Vagina (tissue), 2 donors: ENCODE results near the gene FSIP1. TPM values are rescaled to one million over a fixed set of nuclear protein-coding genes. Genes with fewer than 3 reads are reported as not detected.

ENCODE experiments used
- DNase-seq, 2 donors: peaks; one replicate each; pipeline ENCODE4 v3.0.0-alpha.2; 2017; ENCODE audit errors: extremely low spot score in 2 of 2
- H3K27ac ChIP-seq: fragments of 200-600 bp; sonication (generic); one replicate; pipeline ENCODE4 v1.5.1; 2019
- H3K27me3 ChIP-seq: fragments of 200-600 bp; sonication (generic); one replicate; pipeline ENCODE4 v1.5.1; 2019
- H3K36me3 ChIP-seq, 2 donors: fragments of 200-600 bp; sonication (generic); one replicate each; pipeline ENCODE4 v1.5.1; 2017 to 2019
- H3K4me1 ChIP-seq: fragments of 200-600 bp; sonication (generic); one replicate; pipeline ENCODE4 v1.5.1; 2019
- H3K4me3 ChIP-seq, 2 donors: fragments of 200-600 bp; sonication (generic); 1 replicate in 1 of 2; 2 replicates in 1 of 2; pipeline ENCODE4 v1.5.1; 2016 to 2019
- H3K9me3 ChIP-seq: fragments of 200-600 bp; sonication (generic); one replicate; pipeline ENCODE4 v1.5.1; 2019
- POLR2A ChIP-seq, 2 donors: fragments of 450-650 bp; IDR thresholded peaks; one replicate each; pipeline ENCODE4 v1.6.1; 2017; ENCODE audit warnings: antibody characterized with exemption in 2 of 2, mild to moderate bottlenecking in 2 of 2, moderate library complexity in 2 of 2
- POLR2AphosphoS5 ChIP-seq, 2 donors: sonication (generic); formaldehyde crosslinking; IDR thresholded peaks; one replicate each; pipeline ENCODE4 v1.9.0; 2017; ENCODE audit warnings: antibody characterized with exemption in 2 of 2, mild to moderate bottlenecking in 2 of 2, low read depth in 1 of 2; ENCODE audit not compliant: insufficient read depth in 1 of 2
- intact Hi-C: fragments of 100-400 bp; cut with DNase I; formaldehyde crosslinking; loops from one replicate; pipeline ENCODE4 v1.15.1; 2023
- total RNA-seq: library from RNA; depleted of rRNA; stranded (reverse); fragments of >200 nt; gene quantifications from one replicate; pipeline ENCODE4 v1.2.3, GENCODE V29; 2016
- TF ChIP-seq, protein P1 (sequence below), 3 experiments: fragments of 450-650 bp in 2 of 3; fragments of 200-600 bp in 1 of 3; sonication (generic) in 1 of 3; IDR thresholded peaks; one replicate each; pipeline ENCODE4 v1.5.1; 2017 to 2019; ENCODE audit warnings: antibody characterized with exemption in 3 of 3, mild to moderate bottlenecking in 2 of 3, moderate library complexity in 2 of 3

FSIP1 gene
- total RNA-seq, 1 donor from 2014 or later = 0.98 TPM

- Histone ChIP-seq H3K9me3 (no peaks in the 10 kb centered on the region), H3K27ac (no peak overlapping the region), H3K36me3 (peaks cover 0 to 18% of the 10 kb centered on the region in 2 donors), H3K4me3 (no peak overlapping the region), H3K4me1 (peaks cover 5% of the 10 kb centered on the region), H3K27me3 (no peaks in the 10 kb centered on the region)
- intact Hi-C loops = no loop called here
- DNase-seq = no peak
- no peak for TF ChIP-seq POLR2AphosphoS5 (IDR thresholded peaks at IDR 0.05; ENCODE audit: insufficient read depth in 1 of 2, low read depth in 1 of 2)
- no peak for TF ChIP-seq POLR2A (IDR thresholded peaks at IDR 0.05)
- TF ChIP-seq, protein P1, sequence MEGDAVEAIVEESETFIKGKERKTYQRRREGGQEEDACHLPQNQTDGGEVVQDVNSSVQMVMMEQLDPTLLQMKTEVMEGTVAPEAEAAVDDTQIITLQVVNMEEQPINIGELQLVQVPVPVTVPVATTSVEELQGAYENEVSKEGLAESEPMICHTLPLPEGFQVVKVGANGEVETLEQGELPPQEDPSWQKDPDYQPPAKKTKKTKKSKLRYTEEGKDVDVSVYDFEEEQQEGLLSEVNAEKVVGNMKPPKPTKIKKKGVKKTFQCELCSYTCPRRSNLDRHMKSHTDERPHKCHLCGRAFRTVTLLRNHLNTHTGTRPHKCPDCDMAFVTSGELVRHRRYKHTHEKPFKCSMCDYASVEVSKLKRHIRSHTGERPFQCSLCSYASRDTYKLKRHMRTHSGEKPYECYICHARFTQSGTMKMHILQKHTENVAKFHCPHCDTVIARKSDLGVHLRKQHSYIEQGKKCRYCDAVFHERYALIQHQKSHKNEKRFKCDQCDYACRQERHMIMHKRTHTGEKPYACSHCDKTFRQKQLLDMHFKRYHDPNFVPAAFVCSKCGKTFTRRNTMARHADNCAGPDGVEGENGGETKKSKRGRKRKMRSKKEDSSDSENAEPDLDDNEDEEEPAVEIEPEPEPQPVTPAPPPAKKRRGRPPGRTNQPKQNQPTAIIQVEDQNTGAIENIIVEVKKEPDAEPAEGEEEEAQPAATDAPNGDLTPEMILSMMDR (IDR thresholded peaks at IDR 0.05) = no peak
Measured at GRCh38 chr15:39598958-39599845, 183.4 kb downstream of the FSIP1 start.

DNA sequence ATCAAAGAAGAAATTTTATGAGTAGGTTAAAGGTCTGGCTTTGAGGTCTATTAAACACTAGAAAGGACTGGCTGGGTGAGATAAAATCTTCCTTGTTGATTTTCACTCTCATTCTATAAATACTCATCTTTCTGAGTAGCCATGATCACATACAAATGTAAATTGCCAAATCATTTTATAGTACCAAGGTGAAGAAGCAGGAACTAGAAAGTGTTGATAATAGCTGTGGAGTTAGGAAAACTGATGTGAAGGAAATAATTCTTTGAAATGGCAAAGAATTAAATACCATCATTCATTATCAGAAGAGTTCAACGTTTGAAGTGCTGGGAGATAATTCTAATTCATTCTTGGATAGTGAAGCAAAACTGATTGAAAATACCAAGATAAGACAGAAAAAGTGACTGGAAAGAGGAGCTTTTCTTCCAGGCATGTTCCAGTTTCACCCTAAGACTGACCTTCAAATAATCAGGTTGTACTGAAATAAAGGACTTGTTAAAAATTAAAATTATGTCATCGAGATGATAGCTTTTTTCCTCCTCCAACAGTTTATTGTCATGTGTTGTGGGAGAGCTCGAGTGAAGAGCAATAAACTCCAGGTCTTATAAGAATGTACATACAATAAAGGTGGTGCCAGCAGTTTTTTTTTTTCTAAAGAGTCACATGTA, 184.3 kb downstream of the FSIP1 start:
- DNase-seq = no peak
- intact Hi-C loops = no loop called here
- H3K4me3 ChIP-seq = no peak overlapping the region
- peaks cover 0 to 27% of the 10 kb centered on the region in 2 donors for H3K36me3 ChIP-seq
- no peak overlapping the region for H3K27ac ChIP-seq
- peaks cover 10% of the 10 kb centered on the region for H3K4me1 ChIP-seq
- TF ChIP-seq, protein P1 (IDR thresholded peaks at IDR 0.05) = no peak
- no peak for TF ChIP-seq POLR2AphosphoS5 (IDR thresholded peaks at IDR 0.05; ENCODE audit: insufficient read depth in 1 of 2, low read depth in 1 of 2)
- TF ChIP-seq POLR2A (IDR thresholded peaks at IDR 0.05) = no peak
- H3K27me3 ChIP-seq = no peaks in the 10 kb centered on the region
- H3K9me3 ChIP-seq = no peaks in the 10 kb centered on the region

DNA sequence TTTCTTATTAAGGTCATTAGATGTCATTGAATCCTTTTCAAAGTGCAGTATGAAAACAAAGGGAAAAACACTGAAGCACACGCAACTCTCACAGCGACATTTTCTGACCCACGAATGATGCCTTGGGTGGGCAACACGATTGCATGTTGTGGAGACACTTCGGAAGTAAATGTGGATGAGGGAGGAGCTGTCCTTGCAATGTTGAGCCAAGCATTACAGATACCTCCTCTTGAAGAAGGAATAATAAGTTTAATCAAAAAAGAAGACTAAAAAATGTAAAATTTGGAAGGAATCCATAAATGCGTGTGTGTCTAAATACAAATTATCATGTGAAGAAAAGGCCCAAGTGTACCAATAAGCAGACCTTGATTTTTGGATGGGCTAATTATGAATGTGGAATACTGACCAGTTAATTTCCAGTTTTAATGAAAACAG, 184.9 kb downstream of the FSIP1 start:
- TF ChIP-seq POLR2AphosphoS5 (IDR thresholded peaks at IDR 0.05; ENCODE audit: insufficient read depth in 1 of 2, low read depth in 1 of 2) (no peak), POLR2A (IDR thresholded peaks at IDR 0.05) (no peak)
- TF ChIP-seq, protein P1 (IDR thresholded peaks at IDR 0.05) = no peak
- intact Hi-C loops = no loop called here
- Histone ChIP-seq H3K27ac (no peak overlapping the region), H3K27me3 (no peaks in the 10 kb centered on the region), H3K36me3 (peaks cover 0 to 32% of the 10 kb centered on the region in 2 donors), H3K4me1 (peaks cover 10% of the 10 kb centered on the region), H3K4me3 (no peak overlapping the region), H3K9me3 (no peaks in the 10 kb centered on the region)
- DNase-seq = no peak

DNA sequence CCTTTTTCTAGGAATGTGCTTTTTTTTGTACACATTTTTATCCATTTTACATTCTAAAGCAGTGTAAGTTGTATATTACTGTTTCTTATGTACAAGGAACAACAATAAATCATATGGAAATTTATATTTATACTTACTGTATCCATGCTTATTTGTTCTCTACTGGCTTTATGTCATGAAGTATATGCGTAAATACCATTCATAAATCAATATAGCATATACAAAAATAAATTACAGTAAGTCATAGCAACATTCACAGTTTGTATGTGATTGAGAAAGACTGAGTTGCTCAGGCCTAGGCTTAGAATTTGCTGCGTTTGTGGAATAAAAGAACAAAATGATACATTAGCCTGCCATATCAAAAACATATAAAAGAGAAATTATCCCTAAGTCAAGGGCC, 185.3 kb downstream of the FSIP1 start:
- intact Hi-C loops = no loop called here
- Histone ChIP-seq H3K9me3 (no peaks in the 10 kb centered on the region), H3K27ac (no peak overlapping the region), H3K4me1 (peaks cover 10% of the 10 kb centered on the region), H3K36me3 (peaks cover 0 to 36% of the 10 kb centered on the region in 2 donors), H3K27me3 (no peaks in the 10 kb centered on the region), H3K4me3 (no peak overlapping the region)
- TF ChIP-seq POLR2A (IDR thresholded peaks at IDR 0.05) = no peak
- no peak for TF ChIP-seq POLR2AphosphoS5 (IDR thresholded peaks at IDR 0.05; ENCODE audit: insufficient read depth in 1 of 2, low read depth in 1 of 2)
- TF ChIP-seq, protein P1 (IDR thresholded peaks at IDR 0.05) = no peak
- DNase-seq = no peak
